Ectodermal cell (in vitro differentiated cells): Measurements from ENCODE around the gene NOXA1.
"Not testable (repeated sequence)": the region's sequence is repeated elsewhere in the genome, so short reads cannot be mapped to it uniquely, and the experiment has no call there.

ENCODE experiments used
- H3K27ac ChIP-seq: 2 replicates; pipeline ENCODE4 v1.7.0; 2013; ENCODE audit warnings: mild to moderate bottlenecking, low read depth, low read length; ENCODE audit not compliant: insufficient read depth, poor library complexity, severe bottlenecking
- H3K27me3 ChIP-seq: 2 replicates; pipeline ENCODE4 v1.7.0; 2013; ENCODE audit warnings: mild to moderate bottlenecking, low read length; ENCODE audit not compliant: insufficient read depth, control insufficient read depth, poor library complexity, severe bottlenecking
- H3K36me3 ChIP-seq: one replicate; pipeline ENCODE4 v1.7.0; 2013; ENCODE audit warnings: low read length; ENCODE audit not compliant: control insufficient read depth, insufficient read depth
- H3K4me1 ChIP-seq: one replicate; pipeline ENCODE4 v1.7.0; 2013; ENCODE audit warnings: low read length; ENCODE audit not compliant: control insufficient read depth, insufficient read depth
- H3K4me3 ChIP-seq: 2 replicates; pipeline ENCODE4 v1.7.0; 2013; ENCODE audit warnings: low read depth, low read length, control low read depth; ENCODE audit not compliant: insufficient read depth
- H3K9me3 ChIP-seq: 2 replicates; pipeline ENCODE4 v1.7.0; 2013; ENCODE audit warnings: mild to moderate bottlenecking, low read length, moderate library complexity; ENCODE audit not compliant: control insufficient read depth
- WGBS, 2 experiments: methylation state at CpG; one replicate each; pipeline ENCODE4 v1.1.7; 2013; ENCODE audit warnings: missing lambda C conversion rate in 2 of 2; 5-methylcytosine and 5-hydroxymethylcytosine counted together

NOXA1 gene

GRCh38 chr9:137451264-137452005, 28.2 kb downstream of the NOXA1 start:
- H3K9me3 ChIP-seq, H3K4me3 ChIP-seq, H3K27ac ChIP-seq, H3K4me1 ChIP-seq, H3K27me3 ChIP-seq: not testable (repeated sequence)
- H3K36me3 ChIP-seq: peaks cover 16% of the 10 kb centered on the region
- WGBS, 2 experiments: 94 to 95% methylated on average over 11 to 16 of the region's 31 CpGs

GRCh38 chr9:137452006-137452760, 29.0 kb downstream of the NOXA1 start:
- H3K4me1 ChIP-seq: peaks cover 8% of the 10 kb centered on the region
- H3K4me3 ChIP-seq: no peak overlapping the region
- H3K9me3 ChIP-seq: no peaks in the 10 kb centered on the region
- no peak overlapping the region for H3K27ac ChIP-seq
- H3K27me3 ChIP-seq: no peaks in the 10 kb centered on the region
- WGBS, 2 experiments: 96 to 97% methylated on average over 17 of the region's 17 CpGs
- H3K36me3 ChIP-seq: peaks cover 22% of the 10 kb centered on the region

- no peaks in the 10 kb centered on the region for H3K9me3 ChIP-seq
- peak overlapping the region; percentile 22 for H3K4me3 ChIP-seq
- no peaks in the 10 kb centered on the region for H3K27me3 ChIP-seq
- peaks cover 22% of the 10 kb centered on the region for H3K36me3 ChIP-seq
- H3K4me1 ChIP-seq: peaks cover 16% of the 10 kb centered on the region
- 84 to 85% methylated on average over 43 of the region's 43 CpGs for WGBS, 2 experiments
- no peak overlapping the region for H3K27ac ChIP-seq
Observed at GRCh38 chr9:137452761-137453642, 29.8 kb downstream of the NOXA1 start.

- 4 to 6% methylated on average over 25 of the region's 25 CpGs for WGBS, 2 experiments
Observed at GRCh38 chr9:137453643-137454081, 30.5 kb downstream of the NOXA1 start.

GRCh38 chr9:137454145-137454596, 31.0 kb downstream of the NOXA1 start:
- Histone ChIP-seq H3K27me3 (peaks cover 5% of the 10 kb centered on the region), H3K4me1 (peaks cover 20% of the 10 kb centered on the region), H3K27ac (peak overlapping the region; percentile 11), H3K4me3 (peak overlapping the region; percentile 22), H3K36me3 (peaks cover 18% of the 10 kb centered on the region), H3K9me3 (no peaks in the 10 kb centered on the region)
- WGBS, 2 experiments: 14 to 15% methylated on average over 22 of the region's 24 CpGs

More at GRCh38 chr9:137453643-137454081, 30.5 kb downstream of the NOXA1 start:
- Histone ChIP-seq H3K9me3 (no peaks in the 10 kb centered on the region), H3K4me1 (peaks cover 20% of the 10 kb centered on the region), H3K27me3 (peaks cover 3% of the 10 kb centered on the region), H3K36me3 (peaks cover 22% of the 10 kb centered on the region), H3K27ac (no peak overlapping the region), H3K4me3 (peak overlapping the region; percentile 22)

- Histone ChIP-seq H3K27me3 (peaks cover 9% of the 10 kb centered on the region), H3K4me3 (peak overlapping the region; percentile 22), H3K27ac (peak overlapping the region; percentile 11), H3K4me1 (peaks cover 20% of the 10 kb centered on the region), H3K36me3 (peaks cover 14% of the 10 kb centered on the region), H3K9me3 (no peaks in the 10 kb centered on the region)
- WGBS, 2 experiments: 73 to 77% methylated on average over 30 of the region's 30 CpGs
Observed at GRCh38 chr9:137454597-137455358, 31.6 kb downstream of the NOXA1 start.

- H3K27ac ChIP-seq: no peak overlapping the region
- peaks cover 12% of the 10 kb centered on the region for H3K36me3 ChIP-seq
- H3K4me3 ChIP-seq: no peak overlapping the region
- H3K9me3 ChIP-seq: no peaks in the 10 kb centered on the region
- WGBS, 2 experiments: 91 to 93% methylated on average over 18 of the region's 18 CpGs
- H3K4me1 ChIP-seq: peaks cover 20% of the 10 kb centered on the region
- peaks cover 16% of the 10 kb centered on the region for H3K27me3 ChIP-seq
Observed at GRCh38 chr9:137455359-137455991, 32.3 kb downstream of the NOXA1 start.

GRCh38 chr9:137456061-137456863, 33.1 kb downstream of the NOXA1 start:
- no peak overlapping the region for H3K27ac ChIP-seq
- H3K36me3 ChIP-seq: peaks cover 12% of the 10 kb centered on the region
- 91 to 93% methylated on average over 12 of the region's 12 CpGs for WGBS, 2 experiments
- H3K4me3 ChIP-seq: no peak overlapping the region
- peaks cover 22% of the 10 kb centered on the region for H3K27me3 ChIP-seq
- no peaks in the 10 kb centered on the region for H3K9me3 ChIP-seq
- H3K4me1 ChIP-seq: peaks cover 20% of the 10 kb centered on the region
